OCI-LY3 (cell line): ENCODE measurements around the gene TSPOAP1.

ENCODE experiments used
- H2AFZ ChIP-seq: fragments of 200-600, 300-600 bp; shearing (Covaris generic); 2 replicates; pipeline ENCODE4 v1.6.0; 2014; ENCODE audit warnings: antibody characterized with exemption, low read depth, low read length
- H3K27ac ChIP-seq: fragments of 200-600, 300-600 bp; sonication (generic); 2 replicates; pipeline ENCODE4 v1.5.1; 2014; ENCODE audit warnings: mild to moderate bottlenecking, low read length, moderate library complexity, mixed read lengths
- H3K27me3 ChIP-seq: fragments of 200-600, 300-600 bp; sonication (generic); 2 replicates; pipeline ENCODE4 v1.6.1; 2014; ENCODE audit warnings: low read depth, low read length, mixed read lengths
- H3K36me3 ChIP-seq: fragments of 200-600, 300-600 bp; sonication (generic); replicated peaks from 2 replicates; pipeline ENCODE3; 2014; ENCODE audit warnings: low read depth, low read length, mixed read lengths
- H3K4me1 ChIP-seq: fragments of 300-600, 200-600 bp; sonication (generic); 2 replicates; pipeline ENCODE4 v1.6.1; 2014; ENCODE audit warnings: low read length, mixed read lengths
- H3K4me2 ChIP-seq: fragments of 200-600, 300-600 bp; sonication (generic); 2 replicates; pipeline ENCODE4 v1.6.1; 2014; ENCODE audit warnings: low read length, mixed read lengths
- H3K4me3 ChIP-seq: fragments of 300-600, 200-600 bp; sonication (generic); 2 replicates; pipeline ENCODE4 v1.5.1; 2014; ENCODE audit warnings: antibody characterized with exemption, mild to moderate bottlenecking, low read length, moderate library complexity
- H3K79me2 ChIP-seq: fragments of 300-600, 200-600 bp; shearing (Covaris generic); 2 replicates; pipeline ENCODE4 v1.6.1; 2014; ENCODE audit warnings: mild to moderate bottlenecking, low read length, mixed read lengths
- H3K9ac ChIP-seq: fragments of 300-600, 200-600 bp; shearing (Covaris generic); 2 replicates; pipeline ENCODE4 v1.6.0; 2014; ENCODE audit warnings: mild to moderate bottlenecking, low read length, moderate library complexity
- H3K9me3 ChIP-seq: fragments of 200-600, 300-600 bp; shearing (Covaris generic); 2 replicates; pipeline ENCODE4 v1.6.1; 2014; ENCODE audit warnings: low read length, mixed read lengths; ENCODE audit not compliant: insufficient read depth
- H4K20me1 ChIP-seq: fragments of 200-600, 300-600 bp; sonication (generic); 2 replicates; pipeline ENCODE4 v1.6.1; 2016; ENCODE audit warnings: low read length, mixed read lengths; ENCODE audit not compliant: insufficient read depth
- CTCF ChIP-seq: fragments of 200-600, 300-600 bp; sonication (generic); IDR thresholded peaks from 2 replicates; pipeline ENCODE4 v1.5.1; 2014; ENCODE audit warnings: antibody characterized with exemption, low read length, low read depth
- EZH2phosphoT487 ChIP-seq: fragments of 200-600 bp; shearing (Covaris generic); IDR thresholded peaks from 2 replicates; pipeline ENCODE4 v1.6.1; 2018; ENCODE audit warnings: antibody characterized with exemption, mixed run types, low read depth

TSPOAP1 gene

GRCh38 chr17:58351831-58352595, 23.4 kb upstream of the TSPOAP1 start, which contains the start of gene SUPT4H1:
Gene SUPT4H1, minus strand, starts transcription at chr17:58352201. Its CDS starts 66 bp downstream, at chr17:58352135.
- peak within 1 kb of the TSS; percentile 77 for H3K27ac ChIP-seq
- peaks cover 28% of the 10 kb centered on the region for H3K36me3 ChIP-seq
- H3K4me3 ChIP-seq = peak within 1 kb of the TSS; percentile 96
- H3K9ac ChIP-seq = peak within 1 kb of the TSS; percentile 98
- H3K4me2 ChIP-seq = peak within 1 kb of the TSS; percentile 92
- peaks cover 39% of the 10 kb centered on the region for H3K79me2 ChIP-seq
- H3K4me1 ChIP-seq = peaks cover 14% of the 10 kb centered on the region
- no peak for TF ChIP-seq EZH2phosphoT487
- TF ChIP-seq CTCF = no peak
- H3K9me3 ChIP-seq = no peaks in the 10 kb centered on the region
- H4K20me1 ChIP-seq = no peaks in the 10 kb centered on the region
- no peaks in the 10 kb centered on the region for H3K27me3 ChIP-seq
- H2AFZ ChIP-seq = peak within 1 kb of the TSS; percentile 1; the same call in 1 of the 2 replicates

DNA sequence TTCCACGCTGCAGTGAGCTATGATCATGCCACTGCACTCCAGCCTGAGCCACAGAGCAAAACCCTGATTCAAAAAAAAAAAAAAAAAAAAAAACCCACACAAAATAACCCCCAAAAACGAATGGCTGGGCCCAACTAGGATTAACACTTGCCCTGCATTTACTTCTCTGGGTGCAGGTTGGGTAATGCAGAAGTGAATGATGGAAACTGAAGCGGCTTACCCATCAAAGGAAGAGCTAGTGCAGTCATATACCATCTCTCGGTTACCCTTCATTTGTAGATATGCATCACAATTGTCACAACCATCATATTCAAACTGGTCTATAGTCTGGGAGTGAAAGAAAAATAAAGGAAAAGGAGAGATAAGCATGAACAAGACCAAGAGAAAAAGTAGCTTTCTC, 22.6 kb upstream of the TSPOAP1 start:
- H3K4me1 ChIP-seq = peaks cover 16% of the 10 kb centered on the region
- no peak for TF ChIP-seq CTCF
- TF ChIP-seq EZH2phosphoT487 = no peak
- H3K27me3 ChIP-seq = no peaks in the 10 kb centered on the region
- H3K9me3 ChIP-seq = no peaks in the 10 kb centered on the region
- H3K79me2 ChIP-seq = peaks cover 44% of the 10 kb centered on the region
- no peak overlapping the region for H2AFZ ChIP-seq
- peak overlapping the region; percentile 96 for H3K4me3 ChIP-seq
- H3K4me2 ChIP-seq = peak overlapping the region; percentile 79
- H3K27ac ChIP-seq = peak overlapping the region; percentile 77; the same call in 1 of the 2 replicates
- H4K20me1 ChIP-seq = no peaks in the 10 kb centered on the region
- peaks cover 35% of the 10 kb centered on the region for H3K36me3 ChIP-seq
- peak overlapping the region; percentile 98 for H3K9ac ChIP-seq

- H3K4me3 ChIP-seq = no peak overlapping the region
- TF ChIP-seq CTCF = no peak
- no peak for TF ChIP-seq EZH2phosphoT487
- no peak overlapping the region for H3K9ac ChIP-seq
- peaks cover 51% of the 10 kb centered on the region for H3K36me3 ChIP-seq
- no peak overlapping the region for H3K27ac ChIP-seq
- no peak overlapping the region for H3K4me2 ChIP-seq
- H2AFZ ChIP-seq = no peak overlapping the region
- H4K20me1 ChIP-seq = no peaks in the 10 kb centered on the region
- H3K4me1 ChIP-seq = peaks cover 41% of the 10 kb centered on the region
- H3K9me3 ChIP-seq = no peaks in the 10 kb centered on the region; the same call in 1 of the 2 replicates
- peaks cover 72% of the 10 kb centered on the region for H3K79me2 ChIP-seq
- no peaks in the 10 kb centered on the region for H3K27me3 ChIP-seq
Measured at GRCh38 chr17:58348038-58348437, 19.4 kb upstream of the TSPOAP1 start.

DNA sequence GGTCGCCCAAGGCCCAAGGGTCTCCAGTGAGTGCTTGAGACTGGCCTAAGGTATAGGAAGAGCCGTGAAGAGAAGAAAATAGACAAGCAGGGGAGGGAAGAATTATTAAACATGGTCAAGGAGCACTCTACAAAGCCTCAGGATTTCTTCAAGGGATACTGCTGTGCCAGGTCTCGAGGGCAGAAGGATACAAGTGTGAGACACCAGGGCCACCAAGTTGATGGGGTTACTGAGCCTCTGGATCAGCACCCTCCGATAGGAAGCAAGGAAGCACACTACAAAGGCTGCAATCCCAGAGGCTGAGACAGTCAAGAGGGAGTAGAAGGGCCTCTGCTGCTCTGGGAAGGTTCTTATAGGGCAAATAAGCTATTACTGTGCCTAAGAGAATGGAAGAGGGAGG, 16.9 kb upstream of the TSPOAP1 start:
- Histone ChIP-seq H3K27ac (peak overlapping the region; percentile 99), H3K4me3 (peak overlapping the region; percentile 79), H2AFZ (no peak overlapping the region), H3K9me3 (no peaks in the 10 kb centered on the region; the same call in 1 of the 2 replicates), H3K27me3 (no peaks in the 10 kb centered on the region), H3K36me3 (peaks cover 61% of the 10 kb centered on the region), H3K4me2 (peak overlapping the region; percentile 99), H3K4me1 (peaks cover 50% of the 10 kb centered on the region), H3K9ac (peak overlapping the region; percentile 99), H4K20me1 (no peaks in the 10 kb centered on the region), H3K79me2 (peaks cover 75% of the 10 kb centered on the region)
- TF ChIP-seq EZH2phosphoT487 (no peak), CTCF (no peak)
